GM18868 (cell line): ENCODE results near the gene NT5C3B.
"Not testable (repeated sequence)": the region's sequence is repeated elsewhere in the genome, so short reads cannot be mapped to it uniquely, and the experiment has no call there.

Source experiments
- ATAC-seq: cut with Tn5 transposase; IDR thresholded peaks from one replicate; pipeline ENCODE4 v1.9.1; 2021; ENCODE audit warnings: mild to moderate bottlenecking, moderate library complexity; ENCODE audit not compliant: unreplicated experiment

The NT5C3B gene

DNA sequence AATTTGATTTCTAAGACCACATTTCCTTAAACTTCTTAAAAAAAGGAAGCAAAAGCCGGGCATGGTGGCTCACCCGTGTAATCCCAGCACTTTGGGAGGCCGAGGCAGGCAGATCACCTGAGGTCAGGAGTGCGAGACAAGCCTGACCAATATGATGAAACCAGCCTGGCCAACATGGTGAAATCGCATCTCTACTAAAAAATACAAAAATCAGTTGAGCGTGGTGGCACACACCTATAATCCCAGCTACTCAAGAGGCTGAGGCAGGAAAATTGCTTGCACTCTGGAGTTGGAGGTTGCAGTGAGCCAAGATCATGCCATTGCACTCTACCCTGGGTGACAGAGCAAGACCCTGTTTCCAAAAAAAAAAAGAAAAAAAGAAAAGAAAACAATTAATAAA is 4.7 kb upstream of the NT5C3B start:
- not testable (repeated sequence) for ATAC-seq

DNA sequence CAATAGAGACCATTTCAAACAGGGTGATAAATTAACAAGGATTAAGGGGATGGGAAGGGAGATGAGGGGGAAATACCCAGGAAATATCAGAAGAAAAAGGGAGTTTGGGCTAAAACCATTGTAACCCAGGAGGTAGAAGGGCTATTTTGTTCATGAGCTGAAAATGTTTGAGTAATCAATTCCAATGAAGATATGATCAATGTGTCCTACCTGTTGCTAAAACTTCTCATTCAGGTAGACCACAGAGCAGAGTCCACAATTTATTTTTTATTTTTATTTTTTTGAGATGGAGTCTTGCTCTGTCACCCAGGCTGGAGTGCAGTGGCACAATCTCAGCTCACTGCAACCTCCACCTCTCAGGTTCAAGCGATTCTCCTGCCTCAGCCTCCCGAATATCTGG is 3.4 kb upstream of the NT5C3B start:
- not testable (repeated sequence) for ATAC-seq

- no peak for ATAC-seq
Observed at GRCh38 chr17:41837761-41838538, 1.9 kb upstream of the NT5C3B start, which contains the start of gene KLHL10. Gene KLHL10, plus strand, starts transcription at chr17:41837825. Its CDS starts 108 bp downstream, at chr17:41837933.

DNA sequence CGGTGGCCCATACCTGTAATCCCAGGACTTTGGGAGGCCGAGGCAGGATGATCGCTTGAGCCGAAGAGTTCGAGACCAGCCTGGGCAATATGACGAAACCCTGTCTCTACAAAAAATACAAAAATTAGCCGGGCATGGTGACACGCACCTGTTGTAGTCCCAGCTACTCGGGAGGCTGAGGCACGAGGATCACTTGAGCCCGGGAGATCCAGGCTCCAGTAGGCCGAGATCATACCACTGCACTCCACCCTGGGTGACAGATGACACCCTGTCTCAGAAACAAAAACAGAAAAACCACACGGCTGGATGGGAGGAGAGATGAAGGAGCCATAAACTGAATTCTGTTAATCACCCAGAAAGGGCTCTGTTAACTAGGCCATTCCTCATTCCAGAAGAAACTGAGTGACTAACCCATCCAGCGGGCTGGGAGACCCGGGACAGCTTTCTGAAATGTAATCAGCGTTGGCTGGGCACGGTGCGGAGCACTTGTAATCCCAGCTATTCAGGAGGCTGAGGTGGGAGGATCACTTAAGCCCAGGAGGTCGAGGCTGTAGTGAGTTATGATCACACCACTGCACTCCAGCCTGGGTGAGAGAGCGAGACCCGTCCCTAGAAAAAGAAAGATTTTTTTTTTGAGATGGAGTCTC is 641 bp upstream of the NT5C3B start:
- ATAC-seq: no peak

DNA sequence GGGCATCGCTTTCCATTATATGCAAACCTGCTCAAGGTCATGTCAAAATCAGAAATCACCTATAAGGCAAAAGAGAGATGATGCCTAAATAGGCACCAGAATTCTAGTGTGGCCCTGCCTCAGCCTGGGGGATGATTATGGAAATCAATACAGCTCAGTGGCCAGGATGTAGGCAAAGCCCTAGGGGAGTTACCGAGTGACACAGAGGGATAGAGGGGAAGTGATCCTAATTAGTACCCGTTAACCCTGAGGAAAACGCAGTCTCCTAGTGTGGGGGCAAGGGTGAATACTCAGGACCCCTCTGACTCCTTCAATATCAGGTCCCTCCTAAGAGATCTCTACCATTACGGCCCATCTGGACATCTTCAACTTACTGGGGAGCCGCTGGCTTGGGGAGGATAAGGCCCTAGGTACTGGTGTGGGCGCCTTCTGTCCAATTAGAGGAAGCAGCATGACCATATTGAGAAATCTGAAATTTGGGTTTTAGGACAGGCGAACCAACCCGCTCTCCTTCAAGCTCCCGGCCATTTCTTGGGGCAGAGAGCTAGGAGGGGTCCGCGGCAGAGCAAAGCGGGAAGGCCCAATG is 725 bp downstream of the NT5C3B start:
- ATAC-seq: no peak

GRCh38 chr17:41829961-41830360 is 6.1 kb downstream of the NT5C3B start:
- ATAC-seq: not testable (repeated sequence)

- no peak for ATAC-seq
Observed at GRCh38 chr17:41825175-41825845, 10.7 kb downstream of the NT5C3B start.

- ATAC-seq: no peak
Observed at GRCh38 chr17:41824086-41824485, 11.9 kb downstream of the NT5C3B start.

- no peak for ATAC-seq
Observed at GRCh38 chr17:41823580-41823979, 12.5 kb downstream of the NT5C3B start.

DNA sequence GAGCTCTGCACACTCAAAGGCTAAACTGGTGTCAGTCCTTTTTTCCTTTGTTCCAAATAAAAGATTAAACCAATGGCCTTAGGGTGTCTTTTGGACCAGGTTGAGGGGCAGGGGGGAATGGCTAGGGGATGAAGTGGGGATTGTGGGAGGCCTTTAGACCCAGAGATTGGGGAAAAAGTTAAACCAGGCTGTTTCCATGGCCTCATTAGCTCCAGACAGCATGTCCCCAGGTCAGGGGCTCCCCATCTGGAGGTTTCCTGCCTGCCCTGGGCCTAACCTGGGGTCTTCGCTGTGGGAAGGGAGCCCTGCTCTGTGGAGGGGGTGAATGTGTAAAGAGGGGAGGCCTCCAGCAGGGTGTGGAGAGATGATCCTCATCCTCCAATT is 12.9 kb downstream of the NT5C3B start:
- ATAC-seq: no peak

GRCh38 chr17:41822216-41823140 is 13.6 kb downstream of the NT5C3B start:
- ATAC-seq: no peak

DNA sequence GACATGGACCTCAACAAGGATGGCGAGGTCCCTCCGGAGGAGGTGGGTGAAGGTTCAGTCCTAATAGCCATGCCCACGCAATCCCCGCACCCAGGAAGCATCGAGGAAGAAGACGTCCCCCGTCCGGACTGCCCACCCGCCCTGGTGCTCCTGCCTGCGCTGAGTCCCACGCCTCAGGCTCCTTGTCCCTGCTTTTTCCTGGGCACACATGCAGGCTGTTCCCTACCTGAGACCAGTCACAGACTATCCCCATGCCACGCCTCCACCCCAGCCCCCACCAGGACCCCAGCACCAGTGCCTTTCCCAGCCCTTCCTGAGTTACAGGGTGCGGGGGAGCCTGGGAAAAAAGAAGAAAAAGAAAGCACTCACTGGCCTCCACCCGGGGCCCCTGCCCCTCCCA is 14.3 kb downstream of the NT5C3B start:
- no peak for ATAC-seq

- ATAC-seq: no peak
Observed at GRCh38 chr17:41818024-41818423, 18.0 kb downstream of the NT5C3B start.

DNA sequence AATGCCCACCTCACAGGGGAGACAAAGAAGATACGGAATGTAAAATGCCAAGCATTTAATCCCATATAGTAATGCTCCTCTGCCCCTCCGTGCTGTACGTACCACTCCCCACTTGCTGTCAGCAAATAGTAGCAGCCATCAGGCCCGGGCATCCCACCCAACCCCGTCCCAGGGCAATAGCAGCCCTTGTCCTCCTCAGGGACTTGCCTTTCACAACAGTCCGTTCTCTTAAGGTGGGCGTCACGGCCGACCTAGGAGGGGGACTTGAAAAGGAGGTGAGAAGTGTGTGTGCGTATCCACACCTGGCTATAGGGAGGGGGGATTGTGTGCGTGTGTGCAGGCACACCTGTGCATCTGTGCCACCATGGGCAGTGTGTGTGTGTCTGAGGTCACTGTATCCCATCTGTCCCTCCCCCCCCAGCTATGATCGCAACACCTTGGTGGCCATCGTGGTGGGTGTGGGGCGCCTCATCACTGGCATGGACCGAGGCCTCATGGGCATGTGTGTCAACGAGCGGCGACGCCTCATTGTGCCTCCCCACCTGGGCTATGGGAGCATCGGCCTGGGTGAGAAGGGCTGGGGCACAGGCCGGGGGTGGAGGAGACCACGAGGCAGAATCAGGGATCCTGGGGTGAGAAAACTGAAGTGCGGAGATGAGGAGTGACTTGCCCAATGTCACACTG is 19.3 kb downstream of the NT5C3B start:
- no peak for ATAC-seq

GRCh38 chr17:41814195-41814594 is 21.8 kb downstream of the NT5C3B start:
- ATAC-seq: no peak

- no peak for ATAC-seq
Observed at GRCh38 chr17:41813699-41814124, 22.3 kb downstream of the NT5C3B start.

- no peak for ATAC-seq
Observed at GRCh38 chr17:41813152-41813680, 22.8 kb downstream of the NT5C3B start.

DNA sequence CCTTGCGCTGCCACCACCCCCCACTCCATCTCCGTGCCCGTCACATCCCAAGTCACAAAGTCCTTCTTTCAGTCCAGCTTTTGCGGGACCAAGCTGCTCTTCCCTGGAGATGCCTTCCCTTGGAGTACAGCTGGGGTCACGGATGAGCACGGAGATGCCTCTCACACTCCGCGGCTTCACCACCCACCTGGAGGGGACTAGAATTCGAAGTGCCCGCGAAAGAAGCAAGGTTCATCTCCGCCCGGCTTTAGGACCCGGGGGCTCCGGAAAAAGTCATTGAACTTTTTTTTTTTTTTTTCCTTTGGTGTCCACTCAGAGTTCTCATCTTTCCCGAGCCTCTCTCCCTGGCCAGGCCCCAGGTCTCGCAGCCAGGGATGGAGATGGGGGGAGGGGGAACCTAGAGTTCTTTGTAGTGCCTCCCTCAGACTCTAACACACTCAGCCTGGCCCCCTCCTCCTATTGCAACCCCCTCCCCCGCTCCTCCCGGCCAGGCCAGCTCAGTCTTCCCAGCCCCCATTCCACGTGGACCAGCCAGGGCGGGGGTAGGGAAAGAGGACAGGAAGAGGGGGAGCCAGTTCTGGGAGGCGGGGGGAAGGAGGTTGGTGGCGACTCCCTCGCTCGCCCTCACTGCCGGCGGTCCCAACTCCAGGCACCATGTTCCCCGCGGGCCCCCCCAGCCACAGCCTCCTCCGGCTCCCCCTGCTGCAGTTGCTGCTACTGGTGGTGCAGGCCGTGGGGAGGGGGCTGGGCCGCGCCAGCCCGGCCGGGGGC is 23.5 kb downstream of the NT5C3B start, which contains the start of gene FKBP10:
Gene FKBP10, plus strand, starts transcription at position 624 of the 771 bp plus-strand sequence. Its CDS starts 31 bp downstream, at position 655.
- ATAC-seq: no peak
